Activated T-helper 17 cell treated with anti-CD3 and anti-CD28 coated beads, Interleukin-2, amount 50 U/mL, for 72 hours (primary cell): Measurements from ENCODE around the gene RBKS. TPM values are rescaled to one million over a fixed set of nuclear protein-coding genes. Genes with fewer than 3 reads are reported as not detected.

Experiments
- total RNA-seq, 2 donors: library from RNA; stranded (reverse); gene quantifications; one replicate each; pipeline ENCODE4 v1.2.3, GENCODE V29; 2022

RBKS gene
- total RNA-seq, 2 donors from 2014 or later = 7.7 to 10.0 TPM

Other genes with a start within 250 kb of the RBKS start
- 10 to 100 TPM; 27.7 to 32.7 TPM for gene SUPT7L, start 226.8 kb downstream of the RBKS start, total RNA-seq
- 10 to 100 TPM; 23.6 to 25.5 TPM for gene SLC4A1AP, start 226.5 kb downstream of the RBKS start, total RNA-seq
- gene MRPL33, start 118.7 kb downstream of the RBKS start, total RNA-seq = 10 to 100 TPM; 53.1 to 76.3 TPM
- 10 to 100 TPM; 87.0 to 88.6 TPM for gene BABAM2, start 342 bp upstream of the RBKS start, total RNA-seq